TTC549 (cell line): Measurements from ENCODE around the gene CPNE4.

Experiments used
- FAIRE-seq: peaks from 2 replicates; lab custom pipeline; 2012; peaks lifted over from hg19 to GRCh38; lab: Jason Lieb, UNC

The CPNE4 gene

DNA sequence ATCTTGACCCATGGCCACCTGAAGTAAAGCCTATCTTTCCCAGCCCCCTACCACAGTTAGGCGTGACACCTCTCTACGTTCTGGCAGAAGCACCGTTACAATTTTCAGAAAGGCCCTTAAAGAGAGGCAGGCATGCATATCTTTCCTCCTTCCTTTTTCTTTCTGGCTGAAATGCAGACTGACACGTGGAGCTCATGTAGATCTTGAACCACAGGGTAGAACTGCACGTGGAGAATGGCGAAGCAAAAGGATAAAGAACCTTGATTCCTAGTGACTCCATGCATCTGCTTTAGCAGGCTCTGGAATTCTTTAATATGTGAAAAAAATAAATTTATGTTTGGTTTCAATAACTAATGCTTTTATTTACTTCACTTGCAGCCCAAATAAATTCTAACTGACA is 166.6 kb downstream of the CPNE4 start:
- no peak for FAIRE-seq

DNA sequence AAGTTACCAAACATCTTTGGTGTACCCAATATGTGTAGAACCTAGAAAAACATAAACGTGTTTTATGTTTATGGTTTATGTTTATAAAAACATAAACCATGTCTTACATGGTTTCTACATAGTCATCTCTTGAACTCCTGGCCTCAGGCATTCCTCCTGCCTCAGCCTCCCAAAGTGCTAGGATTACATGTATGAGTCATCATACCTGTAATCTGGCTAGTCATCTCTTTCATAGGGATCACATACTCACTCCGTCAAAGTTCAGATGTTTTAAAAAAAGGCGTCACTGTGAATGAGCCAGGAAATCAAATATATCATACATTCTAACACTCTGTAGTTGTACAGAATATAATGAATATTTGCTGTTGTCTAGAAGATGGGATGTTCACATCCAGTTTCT is 178.6 kb downstream of the CPNE4 start:
- no peak for FAIRE-seq

DNA sequence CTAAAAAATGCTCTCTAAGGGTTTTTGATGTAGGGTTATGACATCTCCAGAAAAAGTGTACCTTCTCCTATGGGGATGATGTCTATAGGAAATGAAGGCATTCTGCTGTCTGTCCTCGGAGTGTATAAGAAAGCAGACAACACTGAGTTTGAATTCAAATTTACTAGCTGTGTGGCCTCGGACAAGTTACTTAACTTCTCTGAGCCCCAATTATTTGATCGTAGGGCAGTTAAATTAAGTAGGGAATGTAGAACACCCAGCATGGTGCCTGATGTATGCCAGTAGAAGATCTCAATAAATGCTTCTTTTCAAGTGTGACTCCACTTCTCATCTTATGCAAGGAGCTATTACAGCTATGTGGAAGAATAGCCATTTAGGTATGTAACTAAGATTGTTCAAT is 184.6 kb downstream of the CPNE4 start:
- no peak for FAIRE-seq

DNA sequence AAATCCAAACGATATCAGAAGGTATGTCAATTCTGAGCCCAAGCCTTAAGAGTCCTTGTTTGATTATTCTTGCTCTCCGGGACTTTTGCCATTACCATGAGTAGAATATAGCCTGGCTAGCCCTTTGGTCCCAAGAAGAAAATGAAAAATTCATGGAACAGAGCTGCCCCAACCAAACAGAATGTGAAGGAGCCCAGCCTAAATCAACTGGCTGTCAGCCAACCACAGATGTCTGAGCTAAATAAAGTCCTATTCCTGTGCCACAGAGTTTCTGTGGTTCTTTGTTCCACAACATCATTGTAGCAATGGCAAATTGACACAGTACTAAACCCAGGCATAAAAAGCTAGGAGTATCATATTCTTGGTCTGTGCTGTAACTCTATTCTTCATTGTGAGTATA is 185.2 kb downstream of the CPNE4 start:
- FAIRE-seq, result no peak

DNA sequence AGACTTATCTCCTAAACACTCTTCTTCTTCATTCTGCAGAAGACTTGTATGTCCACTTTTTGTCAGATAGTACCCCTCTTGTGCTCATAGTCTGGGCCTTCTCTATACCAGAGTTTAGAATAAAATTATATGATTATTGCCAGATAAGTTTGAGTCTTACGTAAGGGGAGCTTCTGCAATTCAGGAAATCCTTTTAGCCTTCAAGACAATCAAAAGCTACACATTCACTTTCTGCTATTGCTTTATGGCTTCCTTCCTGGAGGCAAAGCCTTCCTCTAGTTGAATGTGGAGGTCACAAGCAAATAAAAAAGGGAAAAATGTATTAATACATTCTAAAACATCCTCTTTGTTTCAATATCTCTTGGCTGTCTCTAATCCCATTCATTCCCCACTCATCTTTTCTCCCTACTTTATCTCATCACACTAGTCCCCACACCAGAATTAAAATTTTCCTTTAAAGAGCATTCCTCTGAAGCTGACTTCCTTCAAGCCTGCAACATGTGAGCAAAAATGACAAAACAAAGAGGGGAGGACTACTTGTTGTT is 186.8 kb downstream of the CPNE4 start:
- no peak for FAIRE-seq

DNA sequence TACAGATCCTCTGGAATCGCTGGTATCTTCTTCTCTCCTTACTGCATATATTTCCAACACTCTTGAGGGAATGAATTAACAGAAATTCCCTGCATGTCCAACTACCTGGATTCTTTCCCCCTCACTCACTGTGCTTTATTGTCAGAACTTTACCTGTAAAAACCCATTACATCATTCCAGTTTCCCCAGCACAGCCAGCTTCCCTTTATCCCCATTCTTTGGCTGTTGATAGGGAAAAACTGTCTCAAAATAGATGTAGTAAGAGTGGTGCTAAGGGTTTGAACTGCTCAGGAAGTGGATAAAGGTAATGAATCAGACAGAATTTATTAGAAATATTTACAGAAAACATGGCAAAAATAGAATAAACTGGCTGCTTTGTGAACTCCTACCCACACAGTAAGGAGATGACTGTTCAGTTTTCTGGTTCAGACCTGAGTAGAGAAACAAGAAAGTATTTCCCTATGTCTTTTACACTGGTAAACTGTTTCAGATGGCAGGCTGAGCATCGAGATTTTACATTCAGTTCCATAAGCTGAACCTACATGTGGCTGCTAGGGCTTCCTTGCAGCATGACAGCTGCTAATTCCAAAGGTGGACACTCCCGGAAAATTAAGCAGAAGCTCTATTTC is 188.4 kb downstream of the CPNE4 start:
- FAIRE-seq, result no peak

DNA sequence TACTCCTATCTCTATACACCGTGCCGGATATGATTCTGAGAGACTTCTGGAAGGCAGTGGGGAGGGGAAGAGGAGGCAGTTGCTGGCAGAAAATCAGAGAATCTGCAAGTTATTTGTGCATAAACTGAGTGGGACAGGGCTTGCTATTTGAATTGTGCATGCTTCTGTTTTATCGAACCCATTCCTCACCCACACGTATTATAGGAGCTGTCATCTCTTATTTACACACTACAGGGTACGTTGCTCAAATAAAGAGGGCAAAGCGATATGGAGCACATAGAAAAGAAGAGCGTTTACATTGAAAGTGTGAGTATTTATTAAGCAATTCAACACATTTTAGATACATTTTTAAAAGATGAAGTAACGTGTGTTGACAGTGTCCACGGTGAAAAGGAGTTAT is 191.6 kb downstream of the CPNE4 start:
- no peak for FAIRE-seq

DNA sequence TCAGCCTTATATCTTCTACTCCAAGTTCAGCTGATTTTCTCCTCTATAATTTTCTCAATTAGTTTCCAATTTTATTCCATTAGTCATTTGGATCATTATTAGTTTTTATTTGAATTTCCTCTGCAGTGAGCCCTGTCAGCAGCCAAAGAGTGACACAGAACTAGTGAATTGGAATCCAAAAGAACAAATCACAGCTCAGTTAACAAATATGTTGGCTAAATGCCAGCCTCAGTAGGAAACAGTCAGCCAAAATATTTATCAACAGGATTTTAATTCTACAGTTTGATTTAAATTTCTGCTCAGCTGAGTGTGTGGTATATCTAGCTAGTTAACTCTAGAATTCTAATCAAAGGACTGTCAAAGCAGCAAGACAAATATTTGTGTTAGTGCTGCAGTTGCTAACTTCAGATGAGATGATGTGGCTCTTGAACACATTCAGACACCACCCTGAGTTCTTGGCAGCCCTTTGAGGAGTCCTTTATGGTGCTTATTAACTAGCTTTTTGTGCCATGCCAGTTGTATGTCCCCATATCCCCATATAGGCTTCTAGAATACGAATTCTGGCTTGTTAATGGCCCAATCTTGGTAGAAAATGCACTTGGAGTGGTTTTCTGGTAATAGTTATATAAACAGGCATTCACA is 194.5 kb downstream of the CPNE4 start:
- no peak for FAIRE-seq

DNA sequence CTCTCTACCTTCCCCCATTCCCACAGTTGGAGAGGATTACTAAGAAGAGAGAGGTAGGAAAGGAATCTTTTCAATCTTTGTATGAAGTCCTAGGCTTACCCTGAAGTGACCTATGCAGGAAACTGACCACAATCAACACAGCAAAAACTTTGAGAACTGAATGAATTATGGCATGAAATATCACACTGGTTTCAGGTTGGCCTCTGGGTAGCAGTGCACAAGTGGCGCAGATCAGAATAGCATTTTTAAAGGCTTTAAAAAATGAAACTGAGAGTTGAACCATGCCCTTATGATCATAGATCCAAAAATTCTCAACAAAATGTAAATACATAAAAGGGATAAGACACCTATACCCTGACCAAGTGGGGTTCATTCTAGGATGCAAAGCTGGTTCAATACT is 198.9 kb downstream of the CPNE4 start:
- FAIRE-seq, result no peak

DNA sequence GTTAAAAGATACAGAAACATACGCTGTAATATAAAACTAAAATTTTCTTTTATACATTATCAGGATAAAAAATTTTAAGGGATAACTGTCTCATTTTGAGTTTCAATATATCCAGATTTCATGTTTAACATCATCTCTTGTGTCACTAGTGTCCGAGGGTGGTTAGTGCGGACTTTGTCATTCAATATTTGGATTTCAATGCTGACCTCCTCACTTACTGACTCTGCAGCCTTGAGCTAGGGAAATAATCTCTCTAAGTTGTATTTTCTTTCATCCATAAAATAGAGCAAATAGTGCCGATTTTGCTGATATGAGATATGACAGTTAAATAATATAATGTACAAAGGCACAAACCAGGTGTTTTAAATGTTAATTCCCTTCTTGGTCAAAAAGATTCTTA is 203.2 kb downstream of the CPNE4 start:
- FAIRE-seq, result no peak

DNA sequence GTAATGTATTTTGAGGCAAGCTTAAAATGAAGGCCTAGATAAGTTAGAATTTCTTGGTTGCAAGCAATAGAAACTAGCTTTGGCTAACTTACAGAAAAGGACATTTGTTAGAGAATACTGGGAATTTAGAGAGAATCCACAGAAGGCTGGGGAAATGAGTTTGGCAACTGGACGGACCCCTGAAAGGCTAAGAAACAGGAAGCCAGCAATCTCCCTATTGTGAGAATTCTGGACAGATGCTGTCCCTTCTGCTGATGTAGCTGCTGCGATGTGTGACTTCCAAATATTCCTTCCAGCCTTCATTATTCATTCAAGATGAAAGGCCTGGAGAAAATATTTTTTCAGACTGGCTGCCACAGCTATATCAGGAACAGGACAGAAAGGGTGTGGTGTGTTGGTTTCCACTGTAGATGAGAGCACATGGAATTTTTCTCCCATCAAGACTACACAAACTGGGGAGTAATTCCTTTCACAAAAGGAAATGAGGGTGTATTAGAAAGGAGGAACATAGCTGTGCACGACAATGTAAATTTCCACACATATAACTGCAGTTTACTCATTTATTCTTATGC is 213.5 kb downstream of the CPNE4 start:
- no peak for FAIRE-seq

DNA sequence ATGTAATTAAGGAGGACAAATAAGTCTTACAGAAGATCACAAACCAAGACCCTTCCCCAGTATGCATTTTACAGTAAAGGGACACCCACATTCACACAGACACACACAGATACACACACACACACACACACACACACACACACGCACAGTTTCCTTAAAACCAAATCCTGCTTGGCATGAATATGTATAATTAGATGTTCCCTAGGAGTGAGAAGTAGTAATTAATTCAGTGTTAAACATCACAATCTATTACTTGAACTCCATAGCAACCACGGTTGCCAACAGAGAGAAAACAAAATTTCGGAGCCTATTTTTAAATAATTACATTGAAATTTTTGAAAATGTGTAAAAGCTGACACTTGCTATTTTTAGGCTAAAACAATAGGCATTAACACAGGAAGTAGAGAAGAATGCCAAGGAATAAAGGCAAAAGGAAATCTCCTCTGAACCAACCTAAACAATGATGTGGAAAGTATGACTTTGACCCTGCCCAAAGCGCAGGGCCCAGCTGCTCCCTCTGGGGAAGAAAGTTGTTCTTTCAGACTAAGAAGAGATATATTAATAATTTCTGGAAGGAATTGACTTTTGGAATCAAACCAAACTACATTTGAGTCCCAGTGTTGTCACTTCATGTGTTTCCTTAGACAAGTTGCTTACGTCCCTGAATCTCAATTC is 215.3 kb downstream of the CPNE4 start:
- FAIRE-seq, result no peak

DNA sequence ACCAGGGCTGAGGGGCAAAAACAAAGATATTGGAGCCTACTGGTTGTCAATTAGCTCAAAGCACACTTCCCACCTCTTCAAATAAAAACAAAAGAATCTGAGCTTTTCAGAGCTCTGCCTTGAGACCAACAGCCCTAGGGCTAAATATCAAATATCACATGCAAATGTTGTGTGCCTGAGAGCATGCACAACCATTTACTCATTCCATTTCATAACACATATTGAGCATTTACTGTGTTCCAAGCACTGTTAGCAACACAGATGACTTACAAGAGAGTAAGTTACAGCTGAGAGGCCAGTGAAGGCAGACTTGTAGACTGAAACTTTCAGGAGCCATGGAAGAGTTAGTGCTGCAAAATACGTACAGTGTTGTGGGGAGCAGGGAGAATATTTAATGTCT is 222.4 kb downstream of the CPNE4 start:
- no peak for FAIRE-seq

DNA sequence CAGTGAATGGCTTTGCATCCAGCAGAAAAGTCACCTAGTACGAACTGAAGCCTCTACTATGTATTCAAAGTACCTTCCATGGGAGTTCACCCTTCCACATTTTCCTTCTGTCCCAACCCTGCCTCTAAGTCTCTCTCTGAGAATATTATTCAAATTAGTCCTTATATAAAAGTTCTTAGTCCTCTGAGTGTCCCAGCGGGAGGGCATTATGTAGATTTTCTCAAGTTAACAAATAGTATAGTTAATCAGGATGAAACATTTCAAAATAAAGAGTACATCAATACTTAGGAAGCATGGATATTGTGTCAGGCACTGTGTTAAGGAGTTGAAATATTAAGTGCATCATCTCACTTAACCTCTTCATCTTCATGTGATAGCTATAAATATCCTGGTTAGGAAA is 223.3 kb downstream of the CPNE4 start:
- no peak for FAIRE-seq

DNA sequence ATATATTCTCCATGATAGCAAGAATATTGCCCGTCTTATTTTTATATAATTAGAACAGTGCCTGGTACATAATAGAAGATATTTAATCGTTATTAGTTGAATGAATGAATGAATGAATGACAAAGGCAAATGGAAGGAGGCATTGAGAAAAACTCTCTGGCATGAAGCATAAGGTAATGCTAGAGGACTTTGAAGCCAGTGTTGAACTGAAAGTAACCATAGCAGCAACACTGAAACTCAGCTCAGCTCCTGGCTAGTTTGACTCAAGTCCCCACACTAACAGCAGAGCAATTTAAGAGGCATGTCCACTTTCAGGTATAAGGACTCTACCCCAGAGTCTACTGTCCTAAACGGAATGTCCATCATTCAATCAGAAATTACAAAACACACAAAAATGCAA is 227.0 kb downstream of the CPNE4 start:
- FAIRE-seq, result no peak

DNA sequence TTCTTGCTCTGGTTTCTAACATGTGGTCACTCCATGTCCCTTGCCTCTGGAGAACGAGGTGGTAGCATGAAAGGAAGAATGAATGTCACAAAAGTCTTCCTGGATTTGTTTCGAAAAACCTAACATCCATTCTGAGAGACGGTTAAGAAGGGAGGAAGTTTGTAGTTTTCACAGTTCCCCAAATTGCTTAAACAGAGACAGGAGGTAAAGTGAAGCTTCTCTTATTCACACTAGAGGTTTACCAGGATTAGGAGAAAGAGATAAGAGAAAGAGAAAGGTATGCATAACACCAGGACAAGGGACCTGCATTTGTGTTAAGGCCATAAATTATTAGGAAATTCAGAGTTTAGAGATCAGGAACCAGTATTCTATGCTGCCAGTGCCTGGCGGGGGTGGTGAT is 228.1 kb downstream of the CPNE4 start:
- FAIRE-seq, result no peak

DNA sequence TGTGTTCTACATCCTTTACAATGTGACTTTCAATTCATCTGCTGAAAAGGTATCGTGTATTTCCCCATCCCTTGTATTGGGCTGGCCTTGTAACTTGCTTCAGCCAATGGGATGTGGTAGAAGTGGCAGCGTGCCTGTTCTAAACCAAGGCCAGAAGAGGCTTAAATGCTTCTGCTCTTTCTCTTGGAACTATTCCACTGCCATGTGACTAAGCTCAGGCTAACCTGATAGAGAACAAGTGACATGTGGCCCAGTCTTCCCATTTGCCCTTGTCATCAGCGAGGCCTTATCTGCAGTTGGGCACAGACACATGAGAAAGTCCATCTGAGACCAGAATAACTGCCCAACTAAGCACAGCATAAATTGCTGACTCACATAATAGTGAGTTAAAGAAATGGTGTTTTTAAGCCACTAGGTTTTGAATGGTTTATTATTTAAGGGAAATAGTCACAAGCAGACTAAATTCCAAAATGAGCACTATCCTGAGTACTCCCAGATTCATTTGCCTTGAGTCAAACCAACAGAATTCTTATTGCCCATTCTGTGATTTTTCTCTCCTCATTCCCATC is 230.2 kb downstream of the CPNE4 start:
- FAIRE-seq, result no peak

DNA sequence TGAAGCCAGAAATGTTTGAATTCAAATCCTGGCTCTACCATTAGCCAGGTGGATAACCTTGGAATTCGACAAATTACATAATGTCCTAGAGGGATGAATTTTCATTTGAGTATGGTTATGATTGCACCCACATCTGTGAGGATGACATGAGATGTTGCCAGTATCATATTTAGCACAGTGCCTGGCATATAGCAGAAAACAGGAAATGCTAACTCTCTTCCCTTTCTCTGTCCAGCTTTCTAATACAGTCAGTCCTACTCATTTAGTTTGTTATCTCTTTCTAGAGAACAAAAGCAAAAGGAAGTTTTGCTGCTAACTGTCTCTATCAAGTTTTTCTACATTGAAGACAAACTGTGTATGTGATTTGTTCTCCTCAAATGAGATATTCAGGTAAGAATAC is 231.7 kb downstream of the CPNE4 start:
- no peak for FAIRE-seq

DNA sequence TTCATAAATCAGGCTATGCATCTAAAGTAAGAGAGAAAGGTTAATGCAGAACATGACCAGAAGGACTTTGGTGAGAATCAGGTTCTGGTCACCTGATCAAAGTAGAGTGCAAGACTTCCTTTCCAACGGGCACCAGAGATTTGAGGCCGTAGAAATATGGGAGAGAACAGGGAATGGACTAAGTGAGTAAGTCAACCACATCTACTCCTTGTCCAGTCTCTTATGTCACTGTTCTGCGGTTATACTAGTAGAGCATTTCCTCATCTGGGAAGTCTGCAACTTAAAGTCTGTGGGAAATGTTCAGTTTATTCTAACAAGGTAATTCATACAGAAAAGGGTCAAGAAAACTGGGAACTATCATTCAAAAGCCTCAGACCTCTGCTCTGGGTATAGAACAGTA is 232.8 kb downstream of the CPNE4 start:
- FAIRE-seq, result no peak

DNA sequence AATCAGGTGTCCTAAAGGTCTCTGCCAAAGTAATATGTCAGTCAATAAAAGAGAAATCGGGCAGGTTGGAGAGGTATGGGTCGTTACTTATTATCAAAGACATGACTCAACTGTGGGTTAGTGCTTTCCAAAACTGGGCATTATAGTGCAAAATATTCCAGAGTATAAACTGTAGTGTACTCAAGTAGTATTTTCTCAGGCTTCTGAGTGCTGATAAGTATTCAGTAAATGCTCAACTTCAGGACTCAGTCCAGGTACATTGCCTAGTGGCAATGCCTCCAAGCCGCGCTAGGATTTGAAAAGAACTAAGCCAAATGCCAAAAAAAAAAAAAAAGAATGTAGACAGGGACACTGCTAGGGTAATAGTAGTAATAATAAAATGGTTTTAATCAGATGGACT is 233.2 kb downstream of the CPNE4 start:
- FAIRE-seq, result no peak

DNA sequence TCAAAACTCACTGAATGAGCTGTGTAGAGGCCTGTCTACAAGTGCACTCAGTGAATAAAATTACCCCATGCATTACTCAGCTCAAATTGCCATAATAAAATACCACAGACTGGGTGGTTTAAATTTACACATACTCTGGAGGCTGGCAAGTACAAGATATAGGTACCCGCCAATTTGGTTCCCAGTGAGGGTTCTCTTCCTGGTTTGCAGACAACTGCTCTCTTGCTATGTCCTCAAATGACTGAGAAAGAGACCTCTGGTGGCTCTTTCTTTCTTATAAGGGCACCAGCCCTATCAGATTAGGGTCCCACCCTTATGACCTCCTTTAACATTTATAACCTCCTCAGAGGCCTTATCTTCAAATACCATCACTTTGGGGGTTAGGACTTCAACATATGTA is 237.0 kb downstream of the CPNE4 start:
- FAIRE-seq, result no peak

DNA sequence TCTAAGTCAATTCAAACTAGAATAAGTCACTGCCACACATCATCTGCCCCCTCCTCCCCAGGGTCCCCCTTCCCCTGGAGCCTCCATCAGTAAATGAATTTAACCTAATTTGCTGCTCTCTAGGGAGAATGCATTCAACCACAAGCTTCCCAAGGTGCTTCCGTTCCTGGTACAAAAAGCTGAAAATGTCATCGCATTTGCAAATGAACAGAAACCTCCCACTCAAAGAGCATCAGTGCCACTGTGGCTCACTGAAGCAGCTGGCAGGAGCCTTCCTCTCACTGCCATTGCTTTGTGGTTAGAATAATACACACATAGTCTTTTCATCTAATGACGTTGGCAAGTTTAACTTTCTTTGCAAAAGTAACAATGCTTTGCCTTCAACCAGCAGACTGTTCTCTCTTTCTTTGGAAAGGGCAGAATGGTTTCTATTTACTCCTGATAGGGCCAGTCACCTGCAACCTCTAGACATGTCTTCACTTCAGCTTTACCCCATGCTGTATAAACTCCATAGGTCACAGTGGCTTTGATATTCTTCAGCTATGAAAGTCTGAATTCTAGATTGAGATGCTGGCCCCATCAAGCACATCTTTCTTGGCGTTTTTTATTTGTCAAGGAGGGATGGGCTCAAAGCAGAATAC is 238.1 kb downstream of the CPNE4 start:
- FAIRE-seq, result no peak

DNA sequence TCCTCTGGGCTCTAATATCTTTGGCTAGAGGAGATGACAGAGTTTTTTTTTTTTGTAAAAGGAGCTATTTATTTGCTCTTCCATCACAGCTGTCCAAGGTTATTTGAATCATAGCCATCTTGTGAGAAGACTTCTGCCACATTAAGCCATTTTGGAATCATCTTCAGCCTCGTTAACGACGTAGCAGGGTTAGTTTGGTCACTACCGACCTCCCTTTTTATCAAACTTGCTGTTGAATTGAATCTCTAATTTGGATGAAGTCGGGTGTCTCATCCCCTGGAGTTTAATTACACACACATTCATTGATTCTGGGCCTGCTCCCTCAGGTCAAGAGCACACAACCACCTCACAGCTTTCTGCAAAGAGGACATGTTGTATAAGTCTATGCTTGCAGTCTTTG is 238.7 kb downstream of the CPNE4 start:
- no peak for FAIRE-seq
